HCT116 (cell line): Measurements from ENCODE around the gene RELA. TPM values are rescaled to one million over a fixed set of nuclear protein-coding genes. Genes with fewer than 3 reads are reported as not detected.

ENCODE experiments used
- ATAC-seq: fragments of 200-7000 bp; cut with Tn5 transposase; 2 replicates; pipeline ENCODE4 v1.9.1; 2020; ENCODE audit warnings: mild to moderate bottlenecking, moderate library complexity
- BruUV-seq: library from RNA; stranded (reverse); fragments of 400-500 nt; replicated peaks from 2 replicates; lab custom pipeline; 2021; lab: Mats Ljungman, UMichigan
- CTCF ChIA-PET: fragments of 300-600 bp; sonication (Branson Sonifier 250); formaldehyde crosslinking; loops from one replicate; lab custom pipeline; 2021; ENCODE audit warnings: antibody characterized with exemption; lab: Charles Lee
- POLR2A ChIA-PET: fragments of 300-600, 350-600 bp; sonication (Branson Sonifier 250); formaldehyde crosslinking; loops from one replicate; lab custom pipeline; 2021; ENCODE audit warnings: antibody characterized with exemption; lab: Charles Lee
- RAD21 ChIA-PET, 2 experiments: fragments of 300-600 bp; sonication (Branson Sonifier 250); formaldehyde crosslinking; loops; one replicate each; lab custom pipeline; 2023; ENCODE audit warnings: low total read pairs in 2 of 2; ENCODE audit not compliant: uncharacterized antibody in 2 of 2, unreplicated experiment in 2 of 2, low non-redundant PET in 1 of 2; lab: Charles Lee
- DNase-seq: peaks from one replicate; pipeline ENCODE4 v3.0.0-alpha.2; 2010; ENCODE audit warnings: low read depth, low spot score
- H2AFZ ChIP-seq: fragments of 200-600 bp; shearing (Covaris generic), sonication (generic); 2 replicates; pipeline ENCODE4 v1.6.1; 2017; ENCODE audit warnings: low read depth, mixed run types, mixed read lengths, antibody characterized with exemption, low read length; ENCODE audit not compliant: poor library complexity, severe bottlenecking
- H3K27ac ChIP-seq: 2 replicates; pipeline ENCODE4 v1.5.1; 2012; ENCODE audit warnings: low read depth, low read length
- H3K27me3 ChIP-seq: fragments of 200-600 bp; sonication (generic); 2 replicates; pipeline ENCODE4 v1.6.1; 2016; ENCODE audit warnings: mixed run types, low read length, mixed read lengths; ENCODE audit not compliant: insufficient read depth
- H3K36me3 ChIP-seq, 2 experiments: fragments of 200-500 bp in 1 of 2; fragments of 200-600 bp in 1 of 2; sonication (Bioruptor generic) in 1 of 2; sonication (generic) in 1 of 2; 2 replicates each; pipeline versions ENCODE4 v1.5.1 to v1.6.1; 2014 to 2016; ENCODE audit warnings: low read length in 2 of 2, inconsistent platforms in 1 of 2, mixed read lengths in 1 of 2, mixed run types in 1 of 2; ENCODE audit not compliant: insufficient read depth in 2 of 2, control insufficient read depth in 1 of 2
- H3K4me1 ChIP-seq, 2 experiments: fragments of 200-600 bp in 1 of 2; sonication (generic) in 1 of 2; 2 replicates each; pipeline versions ENCODE4 v1.5.1 to v1.6.1; 2012 to 2017; ENCODE audit warnings: low read length in 2 of 2, inconsistent platforms in 1 of 2, mild to moderate bottlenecking in 1 of 2, mixed read lengths in 1 of 2, mixed run types in 1 of 2, moderate library complexity in 1 of 2; ENCODE audit not compliant: insufficient read depth in 2 of 2, control insufficient read depth in 1 of 2
- H3K4me2 ChIP-seq: fragments of 200-600 bp; sonication (generic); 2 replicates; pipeline ENCODE4 v1.6.1; 2017; ENCODE audit warnings: mixed run types, low read length, mixed read lengths
- H3K4me3 ChIP-seq, 2 experiments: fragments of 200-600 bp in 1 of 2; sonication (generic) in 1 of 2; replicated peaks in 1 of 2; 2 replicates each; pipeline ENCODE4 v1.5.1; 2011 to 2016; ENCODE audit warnings: low read length in 2 of 2, control low read depth in 1 of 2, low read depth in 1 of 2, mild to moderate bottlenecking in 1 of 2, mixed read lengths in 1 of 2, mixed run types in 1 of 2
- H3K79me2 ChIP-seq: fragments of 200-600 bp; sonication (generic); 2 replicates; pipeline ENCODE4 v1.6.1; 2017; ENCODE audit warnings: mild to moderate bottlenecking, mixed run types, low read length, moderate library complexity, mixed read lengths; ENCODE audit not compliant: insufficient read depth
- H3K9ac ChIP-seq: fragments of 200-600 bp; sonication (generic); 2 replicates; pipeline ENCODE4 v1.6.1; 2016; ENCODE audit warnings: low read length, mixed read lengths
- H3K9me2 ChIP-seq: fragments of 200-600 bp; sonication (generic), shearing (Covaris generic); 2 replicates; pipeline ENCODE4 v1.6.1; 2017; ENCODE audit warnings: mixed run types, mild to moderate bottlenecking, moderate library complexity; ENCODE audit not compliant: insufficient read depth
- H3K9me3 ChIP-seq, 2 experiments: fragments of 200-500 bp in 1 of 2; fragments of 200-600 bp in 1 of 2; sonication (Bioruptor generic) in 1 of 2; sonication (generic) in 1 of 2; 2 replicates each; pipeline ENCODE4 v1.6.1; 2014 to 2017; ENCODE audit warnings: low read length in 2 of 2, mixed read lengths in 2 of 2, inconsistent platforms in 1 of 2, low read depth in 1 of 2, mild to moderate bottlenecking in 1 of 2, mixed run types in 1 of 2, moderate library complexity in 1 of 2; ENCODE audit not compliant: control insufficient read depth in 1 of 2, insufficient read depth in 1 of 2
- H4K20me1 ChIP-seq: fragments of 200-600 bp; sonication (generic), shearing (Covaris generic); 2 replicates; pipeline ENCODE4 v1.6.1; 2017; ENCODE audit warnings: mixed run types, mild to moderate bottlenecking, moderate library complexity; ENCODE audit not compliant: insufficient read depth
- CBX3 ChIP-seq: IDR thresholded peaks from 2 replicates; pipeline ENCODE4 v1.6.1; 2012; ENCODE audit warnings: low read depth
- CEBPB ChIP-seq: IDR thresholded peaks from 2 replicates; pipeline ENCODE4 v1.6.1; 2012; ENCODE audit warnings: low read depth
- CTCF ChIP-seq, 3 experiments: fragments of 200-600 bp in 1 of 3; sonication (generic) in 1 of 3; IDR thresholded peaks in 2 of 3; conservative IDR thresholded peaks in 1 of 3; 2 replicates each; pipeline ENCODE4 v1.5.1; 2012 to 2017; ENCODE audit warnings: low read depth in 2 of 3, low read length in 2 of 3, antibody characterized with exemption in 1 of 3, borderline replicate concordance in 1 of 3, control low read depth in 1 of 3, mild to moderate bottlenecking in 1 of 3, mixed read lengths in 1 of 3, mixed run types in 1 of 3, moderate library complexity in 1 of 3; ENCODE audit not compliant: insufficient read depth in 1 of 3
- EGR1 ChIP-seq: IDR thresholded peaks from 2 replicates; pipeline ENCODE4 v1.6.1; 2012; ENCODE audit warnings: low read depth
- ELF1 ChIP-seq: IDR thresholded peaks from 2 replicates; pipeline ENCODE4 v1.6.1; 2012; ENCODE audit warnings: low read depth, borderline replicate concordance
- EZH2 ChIP-seq: fragments of 200-600 bp; sonication (generic); IDR thresholded peaks from 2 replicates; pipeline ENCODE4 v1.6.1; 2017; ENCODE audit warnings: antibody characterized with exemption, mixed run types
- EZH2phosphoT487 ChIP-seq: fragments of 200-600 bp; IDR thresholded peaks from 2 replicates; pipeline ENCODE4 v1.6.1; 2018; ENCODE audit warnings: antibody characterized with exemption, borderline replicate concordance
- JUND ChIP-seq: IDR thresholded peaks from 2 replicates; pipeline ENCODE4 v1.6.1; 2012
- POLR2AphosphoS5 ChIP-seq: IDR thresholded peaks from 2 replicates; pipeline ENCODE4 v1.6.1; 2011; ENCODE audit warnings: mild to moderate bottlenecking, low read depth, low read length, moderate library complexity
- RAD21 ChIP-seq: IDR thresholded peaks from 2 replicates; pipeline ENCODE4 v1.6.1; 2012; ENCODE audit warnings: low read depth, mild to moderate bottlenecking
- REST ChIP-seq: IDR thresholded peaks from 2 replicates; pipeline ENCODE4 v1.6.1; 2012; ENCODE audit warnings: low read depth
- SIN3A ChIP-seq: IDR thresholded peaks from 2 replicates; pipeline ENCODE4 v1.6.1; 2012; ENCODE audit warnings: low read depth
- SP1 ChIP-seq: IDR thresholded peaks from 2 replicates; pipeline ENCODE4 v1.6.1; 2012; ENCODE audit warnings: low read depth
- SRF ChIP-seq: IDR thresholded peaks from 2 replicates; pipeline ENCODE4 v1.6.1; 2012; ENCODE audit warnings: low read depth
- TCF7L2 ChIP-seq: IDR thresholded peaks from 2 replicates; pipeline ENCODE4 v1.7.0; 2011; ENCODE audit warnings: borderline replicate concordance, inconsistent platforms; ENCODE audit not compliant: insufficient read depth, insufficient read length; ENCODE audit errors: extremely low read depth
- ZNF274 ChIP-seq: fragments of 200-500 bp; sonication (Bioruptor generic); IDR thresholded peaks from 2 replicates; pipeline ENCODE4 v1.6.1; 2014; ENCODE audit warnings: mild to moderate bottlenecking, low read depth, low read length, inconsistent platforms
- intact Hi-C: fragments of 100-400 bp; cut with micrococcal nuclease; formaldehyde crosslinking; loops from 2 replicates; pipeline ENCODE4 v1.10.0; 2022
- total RNA-seq: library from RNA; stranded (reverse); gene quantifications from one replicate; pipeline ENCODE4 v1.2.1, GENCODE V29; 2021; ENCODE audit not compliant: unreplicated experiment

Gene RELA
- total RNA-seq, 1 experiment from 2014 or later, result 78.5 TPM

- Histone ChIP-seq H3K9ac (no peak overlapping the region), H3K9me2 (no peaks in the 10 kb centered on the region), H3K27me3 (no peaks in the 10 kb centered on the region), H3K4me3 (no peak overlapping the region), H3K4me1 (no peaks in the 10 kb centered on the region), H3K79me2 (peaks cover 9% of the 10 kb centered on the region; the same call in 1 of the 2 replicates), H3K36me3 (peaks cover 22% of the 10 kb centered on the region in 2 experiments; a peak in 3 of 4 replicates), H4K20me1 (no peaks in the 10 kb centered on the region), H3K4me2 (no peak overlapping the region), H3K27ac (no peak overlapping the region)
- ATAC-seq (no peak), DNase-seq (no peak)
- intact Hi-C loops, result no loop called here
- ChIA-PET CTCF (no interaction called here), POLR2A (no interaction called here), RAD21 (no interaction called here)
- BruUV-seq, result no TSS peak
- TF ChIP-seq ZNF274, result no peak
- TF ChIP-seq SIN3A, result no peak
- TF ChIP-seq POLR2AphosphoS5, result no peak
- TF ChIP-seq JUND, result no peak
- no peak for TF ChIP-seq CEBPB
- TF ChIP-seq EZH2, result no peak
- TF ChIP-seq, all 23 proteins: peak for 0
- Histone ChIP-seq H3K9me3 (no peaks in the 10 kb centered on the region), H2AFZ (no peak overlapping the region)
These were observed 39.5 kb downstream of the RELA start for GRCh38 chr11:65623177-65623576.

DNA sequence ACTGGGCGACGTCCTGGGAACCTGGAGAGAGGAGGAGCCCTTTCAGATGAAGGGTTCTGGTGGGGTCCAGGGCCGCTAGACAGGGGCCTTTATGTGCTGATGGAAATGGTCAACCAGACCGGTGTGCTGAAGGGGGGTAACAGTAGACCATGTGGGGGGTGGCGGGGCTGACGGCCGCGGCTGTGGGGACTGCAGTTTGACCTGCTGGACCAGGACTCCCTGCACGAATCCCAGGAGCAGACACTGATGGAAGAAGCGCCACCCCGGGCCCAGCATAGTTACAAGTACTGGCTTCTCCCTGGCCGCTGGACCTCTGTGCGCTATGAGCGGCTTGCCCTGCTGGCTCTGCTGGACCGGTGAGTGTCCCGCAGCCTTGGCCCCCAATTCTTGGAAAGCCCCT is 40.7 kb downstream of the RELA start:
- Histone ChIP-seq H3K4me3 (no peak overlapping the region), H3K9ac (no peak overlapping the region), H3K27ac (no peak overlapping the region), H2AFZ (no peak overlapping the region), H3K79me2 (peaks cover 21% of the 10 kb centered on the region), H3K27me3 (no peaks in the 10 kb centered on the region), H4K20me1 (no peaks in the 10 kb centered on the region), H3K9me2 (no peaks in the 10 kb centered on the region), H3K4me1 (peaks cover 3 to 4% of the 10 kb centered on the region in 2 experiments), H3K9me3 (no peaks in the 10 kb centered on the region), H3K4me2 (no peak overlapping the region), H3K36me3 (peaks cover 22 to 32% of the 10 kb centered on the region in 2 experiments; a peak in 3 of 4 replicates)
- POLR2A ChIA-PET, result no interaction called here
- ATAC-seq, result no peak
- CTCF ChIA-PET, result no interaction called here
- intact Hi-C loops, result no loop called here
- DNase-seq, result no peak
- no TSS peak for BruUV-seq
- RAD21 ChIA-PET, result no interaction called here
- TF ChIP-seq TCF7L2 (no peak), RAD21 (no peak), POLR2AphosphoS5 (no peak), EZH2phosphoT487 (no peak), SRF (no peak), EZH2 (no peak), SP1 (no peak), CTCF (IDR thresholded peaks at IDR 0.05 in 2 of 3, conservative IDR thresholded peaks at IDR 0.05 in 1 of 3; ENCODE audit: borderline replicate concordance in 1 of 3, insufficient read depth in 1 of 3, low read depth in 2 of 3, low read length in 2 of 3) (no peak), JUND (no peak), CBX3 (no peak), SIN3A (no peak), EGR1 (no peak), CEBPB (no peak), ELF1 (no peak), REST (no peak)
